Urinary bladder (tissue), 4 donors: Measurements from ENCODE around the gene ACSS1. TPM values are rescaled to one million over a fixed set of nuclear protein-coding genes. Genes with fewer than 3 reads are reported as not detected.

Source experiments
- DNase-seq: peaks from one replicate; pipeline ENCODE4 v3.0.0-alpha.2; 2015; ENCODE audit errors: extremely low spot score
- H3K27ac ChIP-seq: one replicate; pipeline ENCODE4 v1.5.1; 2013; ENCODE audit warnings: low read depth, mild to moderate bottlenecking, moderate library complexity
- H3K36me3 ChIP-seq: one replicate; pipeline ENCODE4 v1.6.1; 2013; ENCODE audit warnings: mild to moderate bottlenecking, moderate library complexity; ENCODE audit not compliant: insufficient read depth
- H3K4me1 ChIP-seq: one replicate; pipeline ENCODE4 v1.6.1; 2013; ENCODE audit warnings: mild to moderate bottlenecking, moderate library complexity; ENCODE audit not compliant: insufficient read depth
- H3K4me3 ChIP-seq: one replicate; pipeline ENCODE4 v1.5.1; 2013; ENCODE audit warnings: low read depth, low read length
- WGBS: extraction: QIAGEN DNeasy Blood & Tissue Kit; methylation state at CpG from one replicate; pipeline ENCODE4 v1.1.7; 2013; 5-methylcytosine and 5-hydroxymethylcytosine counted together
- polyA plus RNA-seq: library from polyadenylated mRNA; stranded (reverse); fragments of 200-250 nt; gene quantifications from one replicate; pipeline ENCODE4 v1.2.3, GENCODE V29; 2013
- total RNA-seq: library from RNA; depleted of rRNA; stranded (reverse); fragments of >200 nt; gene quantifications from one replicate; pipeline ENCODE4 v1.2.3, GENCODE V29; 2014
- donor health status: healthy with polysubstance abuse.
- donor health status: healthy.

The ACSS1 gene
- total and polyA plus RNA-seq, 2 donors: 11.1 to 15.1 TPM

DNA sequence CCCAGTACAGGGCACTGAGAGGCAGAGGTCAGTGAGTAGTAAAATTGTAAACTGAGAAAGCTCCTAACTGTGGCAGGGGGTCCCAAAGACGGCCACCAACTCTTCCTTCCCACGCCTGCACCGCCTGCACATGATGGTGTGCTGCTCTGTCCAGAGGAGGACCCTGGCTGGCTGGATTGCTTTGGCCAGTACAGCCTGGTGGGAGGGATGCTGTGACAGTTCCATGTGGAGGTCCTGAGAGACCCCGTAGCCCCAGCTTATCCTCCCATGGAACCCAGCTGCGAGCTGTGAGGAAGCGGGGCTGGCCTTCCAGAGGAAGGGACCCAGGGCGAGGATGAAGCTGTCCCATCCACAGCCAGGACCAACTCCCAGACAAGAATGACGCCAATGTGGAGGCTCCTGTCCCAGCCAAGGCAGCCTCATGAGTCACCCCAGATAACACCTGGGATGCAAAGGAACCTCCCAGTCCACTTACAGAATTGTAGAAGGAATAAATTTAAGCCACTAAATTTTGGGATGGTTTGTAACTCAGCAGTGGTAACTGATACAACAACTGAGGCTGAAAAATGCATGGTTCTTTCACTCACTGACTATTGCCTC, 2.0 kb upstream of the ACSS1 start:
- no peak overlapping the region for H3K27ac ChIP-seq
- DNase-seq: no peak
- WGBS: 88% methylated on average over 8 of the region's 8 CpGs
- no peak overlapping the region for H3K4me3 ChIP-seq
- peaks cover 3% of the 10 kb centered on the region for H3K4me1 ChIP-seq
- no peaks in the 10 kb centered on the region for H3K36me3 ChIP-seq

DNA sequence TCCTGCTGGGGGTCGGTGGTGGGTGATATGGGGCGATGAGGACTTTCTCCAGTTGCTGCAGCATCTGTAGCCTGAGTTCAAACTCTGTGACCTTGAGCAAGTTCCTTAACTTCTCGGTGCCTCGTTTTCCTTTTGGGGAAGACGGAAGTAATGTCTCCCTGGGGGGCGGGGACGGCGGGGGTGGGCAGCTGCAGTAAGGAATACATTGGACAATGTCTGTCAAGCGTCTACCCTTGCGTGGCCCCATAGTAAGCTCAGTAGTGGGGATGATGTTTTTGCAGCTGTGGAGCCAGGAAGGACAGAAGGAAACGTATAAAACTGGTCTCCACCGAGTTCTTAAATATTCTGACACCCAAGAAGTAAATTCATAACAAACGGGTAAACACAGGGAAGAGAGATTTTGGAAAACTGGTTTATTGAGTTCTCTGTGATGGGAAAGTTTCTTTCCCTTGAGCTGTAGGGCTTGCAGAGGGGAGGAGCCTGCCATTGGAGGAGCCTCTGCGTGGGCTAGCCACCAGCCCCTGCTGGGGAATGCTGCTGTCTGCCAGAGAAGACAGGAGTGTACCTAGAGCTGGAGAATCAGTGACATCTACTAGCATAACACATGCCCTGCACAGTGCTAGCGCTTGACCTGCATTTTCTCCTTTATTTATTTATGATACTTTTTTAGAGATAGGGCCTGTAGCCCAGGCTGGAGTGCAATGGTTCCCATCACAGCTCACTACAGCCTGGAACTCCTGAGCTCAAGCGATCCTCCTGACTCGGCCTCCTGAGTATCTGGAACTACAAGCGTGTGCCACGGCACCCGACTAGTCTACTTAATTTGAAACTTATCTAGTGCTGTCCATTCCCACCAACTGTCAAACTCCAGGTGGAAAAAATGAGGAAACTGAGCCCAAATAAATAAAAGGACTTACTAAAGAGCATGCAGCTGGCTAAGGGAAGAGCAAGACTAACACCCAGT, 1.2 kb upstream of the ACSS1 start:
- Histone ChIP-seq H3K36me3 (no peaks in the 10 kb centered on the region), H3K4me3 (peak overlapping the region; percentile 81), H3K4me1 (peaks cover 5% of the 10 kb centered on the region), H3K27ac (peak overlapping the region; percentile 71)
- 20% methylated on average over 20 of the region's 20 CpGs for WGBS
- no peak for DNase-seq

DNA sequence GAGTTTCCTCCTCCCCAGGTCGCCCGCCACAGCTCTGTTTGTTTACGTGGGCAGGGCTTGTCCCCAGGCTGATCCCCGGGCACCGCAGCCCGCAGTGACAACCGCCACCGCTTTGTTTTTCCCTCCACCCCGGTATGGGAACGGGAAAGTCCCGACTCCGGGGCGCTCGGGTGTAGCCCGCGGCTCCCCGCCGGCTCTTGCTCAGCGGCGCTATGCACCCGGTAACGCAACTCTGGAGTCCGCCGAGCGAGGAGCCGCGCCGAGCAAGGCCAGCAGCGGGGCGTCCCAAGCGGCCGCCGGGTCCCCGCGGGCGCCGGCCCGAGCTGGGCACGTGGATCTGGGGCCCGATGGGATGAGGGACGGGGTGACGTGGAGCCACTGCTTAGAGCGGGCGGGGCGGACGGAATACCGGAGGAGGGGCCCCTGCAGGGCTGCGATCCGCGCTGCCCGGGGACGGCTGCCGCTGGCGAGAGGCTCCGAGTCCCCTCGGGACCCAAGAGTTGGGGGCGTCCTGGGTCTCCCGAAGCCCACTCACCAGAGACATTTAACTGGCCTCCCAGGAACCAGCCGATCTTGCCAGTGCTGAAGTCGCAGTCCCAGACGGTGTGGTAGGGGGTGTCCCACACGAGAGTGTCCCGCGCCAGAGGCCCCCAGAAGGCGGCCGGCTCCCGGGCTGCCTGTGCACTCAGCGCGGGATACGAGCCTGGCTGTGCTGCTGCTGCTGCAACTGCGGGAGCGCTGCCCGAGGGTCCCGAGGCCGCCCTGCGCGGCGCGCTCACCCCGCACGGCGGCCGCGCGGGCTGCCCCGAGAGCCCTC, 497 bp downstream of the ACSS1 start:
- Histone ChIP-seq H3K4me3 (peak overlapping the region; percentile 81), H3K36me3 (no peaks in the 10 kb centered on the region), H3K4me1 (peaks cover 7% of the 10 kb centered on the region), H3K27ac (peak overlapping the region; percentile 87)
- under 1% methylated on average over 86 of the region's 86 CpGs for WGBS
- DNase-seq: no peak

DNA sequence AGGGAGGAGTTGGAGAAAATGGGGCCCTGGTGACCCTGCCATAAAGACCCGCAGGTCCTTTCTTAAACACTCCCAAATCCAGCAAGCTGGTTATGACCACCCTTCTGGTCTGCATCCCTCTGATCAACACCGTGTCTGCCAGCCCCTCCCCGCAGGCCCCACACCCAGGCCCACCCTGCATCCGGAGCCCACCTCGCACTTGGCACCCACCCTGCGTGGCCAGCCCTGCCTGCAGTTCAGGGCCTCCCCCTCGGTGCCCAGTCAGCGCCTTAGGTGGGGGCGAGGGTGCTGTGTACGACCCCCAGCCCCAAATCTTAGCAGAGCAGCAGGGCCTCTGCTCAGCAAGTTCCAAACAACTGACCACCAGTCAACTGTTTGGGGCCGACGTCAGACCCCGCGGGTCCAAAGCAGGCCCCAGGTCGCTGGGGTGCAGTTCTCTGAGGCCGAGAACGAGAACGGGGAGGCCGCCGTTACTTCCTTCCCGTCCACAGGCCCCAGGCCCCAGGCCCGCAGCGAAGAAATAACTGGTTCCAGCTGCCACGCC, 1.2 kb downstream of the ACSS1 start:
- no peak for DNase-seq
- peaks cover 7% of the 10 kb centered on the region for H3K4me1 ChIP-seq
- no peaks in the 10 kb centered on the region for H3K36me3 ChIP-seq
- peak overlapping the region; percentile 81 for H3K4me3 ChIP-seq
- 13% methylated on average over 24 of the region's 24 CpGs for WGBS
- peak overlapping the region; percentile 90 for H3K27ac ChIP-seq

DNA sequence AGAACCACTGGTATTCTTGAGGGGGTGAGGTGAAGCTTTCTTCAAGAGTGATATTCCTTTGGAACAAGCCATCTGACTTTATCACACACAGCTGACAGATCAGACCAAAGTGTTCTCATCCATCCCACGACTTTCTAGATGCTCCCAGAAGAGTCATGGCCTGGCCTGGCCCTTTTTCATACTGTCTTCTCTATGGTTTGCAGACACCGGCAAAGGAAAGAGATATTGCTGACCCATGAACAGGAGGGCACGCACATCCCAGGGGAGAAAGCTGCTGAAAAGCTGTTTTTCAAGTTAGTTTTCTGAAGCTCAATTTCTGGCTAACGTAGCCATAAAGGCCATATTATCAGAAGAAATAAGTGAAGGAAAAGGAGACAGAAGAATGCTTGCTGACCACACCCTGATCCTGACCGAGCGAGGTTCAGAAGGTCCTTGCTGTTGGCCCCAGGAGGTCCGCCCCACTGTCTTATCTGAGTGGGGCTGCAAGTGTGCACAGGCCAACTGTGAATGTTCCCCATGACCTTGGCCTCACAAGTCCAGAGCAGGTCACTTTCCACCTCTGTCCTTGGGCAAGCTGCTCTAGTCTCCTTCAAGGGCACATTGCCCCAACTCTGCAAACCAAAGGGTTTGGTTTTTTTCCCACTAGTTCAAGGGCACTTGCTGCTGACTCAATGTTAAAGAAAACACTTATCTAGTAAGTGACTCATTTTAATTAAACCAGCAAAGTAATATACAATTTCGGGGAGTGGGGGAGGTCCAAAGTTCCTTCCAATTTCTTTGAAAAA, 2.0 kb downstream of the ACSS1 start:
- Histone ChIP-seq H3K36me3 (no peaks in the 10 kb centered on the region), H3K4me1 (peaks cover 7% of the 10 kb centered on the region), H3K27ac (no peak overlapping the region), H3K4me3 (no peak overlapping the region)
- no peak for DNase-seq
- 81% methylated on average over 8 of the region's 8 CpGs for WGBS

DNA sequence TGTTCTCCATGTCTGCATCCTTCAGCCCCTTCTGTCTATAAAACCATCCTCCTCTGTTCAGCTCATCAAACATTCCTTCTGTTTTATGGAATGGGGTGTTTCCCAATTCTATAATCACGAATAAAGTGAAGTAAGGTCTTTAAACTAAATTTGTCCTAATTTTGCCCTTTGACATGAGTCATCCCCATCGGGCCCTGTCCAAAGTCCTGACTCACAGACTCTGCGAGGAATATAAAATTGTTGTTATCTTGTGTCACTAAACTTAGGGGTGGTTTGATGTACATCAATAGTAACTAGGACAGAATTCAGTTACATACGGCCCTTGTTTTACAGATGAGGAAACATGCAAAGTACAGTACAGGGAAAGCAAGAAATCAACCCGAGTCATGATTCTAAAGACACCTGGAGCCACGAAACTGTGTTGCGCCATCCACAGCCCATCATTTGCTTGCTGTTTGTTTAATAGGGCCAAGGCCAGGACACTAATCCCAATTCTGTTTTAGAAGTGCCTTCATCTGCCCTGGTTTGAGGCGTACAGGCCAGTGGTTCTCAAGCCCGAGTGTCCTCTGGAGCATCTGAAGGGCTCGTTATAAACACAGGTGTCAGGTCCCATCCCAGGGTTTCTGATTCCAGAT, 2.8 kb downstream of the ACSS1 start:
- no peak overlapping the region for H3K4me3 ChIP-seq
- no peak overlapping the region for H3K27ac ChIP-seq
- H3K4me1 ChIP-seq: peaks cover 7% of the 10 kb centered on the region
- 78% methylated on average over 10 of the region's 10 CpGs for WGBS
- H3K36me3 ChIP-seq: no peaks in the 10 kb centered on the region
- no peak for DNase-seq

DNA sequence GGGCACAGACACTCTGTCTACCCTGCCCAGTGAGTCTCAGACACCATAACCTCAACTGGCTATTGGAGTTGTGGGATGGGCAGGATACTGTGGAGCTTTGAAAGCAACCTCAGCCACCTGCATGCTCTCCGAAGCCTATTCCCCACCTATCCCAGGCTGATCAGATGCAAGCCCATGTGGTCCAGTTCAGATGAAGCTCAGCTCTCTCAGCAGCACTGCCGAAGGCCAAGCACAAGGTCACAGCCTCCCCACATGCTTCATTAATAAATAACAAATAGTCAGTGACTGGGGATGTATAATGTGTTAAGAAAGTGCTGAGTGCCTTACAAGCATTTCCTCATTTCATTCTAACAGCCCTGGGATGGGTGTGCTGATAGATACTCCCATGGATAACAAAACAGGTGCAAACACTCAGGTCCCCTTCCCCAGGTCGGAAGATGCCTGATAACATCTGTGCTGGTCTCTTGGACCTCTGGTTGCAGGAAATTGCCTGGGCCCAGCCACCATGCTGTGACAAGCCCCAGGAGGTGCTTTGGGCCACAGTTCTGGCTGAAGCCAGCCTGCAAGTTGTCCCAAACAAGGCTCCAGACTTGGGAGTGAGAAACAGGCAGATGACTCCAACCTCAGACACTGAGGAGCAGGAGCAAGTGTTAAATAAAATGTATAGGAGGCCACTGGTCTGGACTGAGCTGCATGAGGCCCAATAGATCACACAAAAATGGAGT, 3.7 kb downstream of the ACSS1 start:
- Histone ChIP-seq H3K4me3 (no peak overlapping the region), H3K27ac (peak overlapping the region; percentile 42), H3K4me1 (peaks cover 7% of the 10 kb centered on the region), H3K36me3 (no peaks in the 10 kb centered on the region)
- WGBS: 71% methylated on average over 3 of the region's 3 CpGs
- DNase-seq: no peak

DNA sequence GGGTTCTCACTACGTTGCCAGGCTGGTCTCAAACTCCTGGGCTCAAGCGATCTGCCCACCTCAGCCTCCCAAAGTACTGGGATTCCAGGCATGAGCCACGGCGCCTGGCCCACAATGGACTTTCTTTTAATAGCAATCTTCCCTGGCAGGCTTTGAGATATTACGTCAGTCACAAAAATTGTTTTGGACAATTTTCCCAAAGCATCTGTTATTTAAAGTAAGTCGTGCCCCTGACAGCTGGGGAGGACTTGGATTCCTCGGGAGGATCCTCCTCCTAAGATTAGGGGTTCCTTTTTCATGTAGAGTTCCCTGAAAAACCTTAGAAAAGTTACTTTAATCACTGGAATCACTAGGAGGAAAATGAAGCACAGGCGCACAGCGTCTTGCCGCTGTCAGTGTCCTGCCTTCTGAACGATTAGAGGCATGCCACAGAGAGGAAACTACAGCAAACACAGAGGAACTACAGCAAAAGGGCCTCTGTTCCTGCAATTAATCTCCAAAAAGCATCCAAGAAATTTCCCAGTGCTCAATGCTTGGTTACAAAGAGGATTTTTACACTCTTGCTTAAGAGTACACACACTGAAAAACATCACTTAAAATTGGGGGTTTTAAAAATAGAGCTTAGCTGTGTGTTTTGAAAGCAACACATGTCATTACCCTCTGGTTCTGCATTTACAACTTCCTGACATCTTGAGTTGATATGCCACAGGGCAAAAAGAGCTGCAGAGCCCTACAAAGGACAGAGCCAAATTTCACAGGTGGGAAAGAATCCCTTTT, 4.5 kb downstream of the ACSS1 start:
- no peak for DNase-seq
- no peaks in the 10 kb centered on the region for H3K36me3 ChIP-seq
- peak overlapping the region; percentile 34 for H3K27ac ChIP-seq
- no peak overlapping the region for H3K4me3 ChIP-seq
- 16% methylated on average over 11 of the region's 11 CpGs for WGBS
- H3K4me1 ChIP-seq: peaks cover 7% of the 10 kb centered on the region

DNA sequence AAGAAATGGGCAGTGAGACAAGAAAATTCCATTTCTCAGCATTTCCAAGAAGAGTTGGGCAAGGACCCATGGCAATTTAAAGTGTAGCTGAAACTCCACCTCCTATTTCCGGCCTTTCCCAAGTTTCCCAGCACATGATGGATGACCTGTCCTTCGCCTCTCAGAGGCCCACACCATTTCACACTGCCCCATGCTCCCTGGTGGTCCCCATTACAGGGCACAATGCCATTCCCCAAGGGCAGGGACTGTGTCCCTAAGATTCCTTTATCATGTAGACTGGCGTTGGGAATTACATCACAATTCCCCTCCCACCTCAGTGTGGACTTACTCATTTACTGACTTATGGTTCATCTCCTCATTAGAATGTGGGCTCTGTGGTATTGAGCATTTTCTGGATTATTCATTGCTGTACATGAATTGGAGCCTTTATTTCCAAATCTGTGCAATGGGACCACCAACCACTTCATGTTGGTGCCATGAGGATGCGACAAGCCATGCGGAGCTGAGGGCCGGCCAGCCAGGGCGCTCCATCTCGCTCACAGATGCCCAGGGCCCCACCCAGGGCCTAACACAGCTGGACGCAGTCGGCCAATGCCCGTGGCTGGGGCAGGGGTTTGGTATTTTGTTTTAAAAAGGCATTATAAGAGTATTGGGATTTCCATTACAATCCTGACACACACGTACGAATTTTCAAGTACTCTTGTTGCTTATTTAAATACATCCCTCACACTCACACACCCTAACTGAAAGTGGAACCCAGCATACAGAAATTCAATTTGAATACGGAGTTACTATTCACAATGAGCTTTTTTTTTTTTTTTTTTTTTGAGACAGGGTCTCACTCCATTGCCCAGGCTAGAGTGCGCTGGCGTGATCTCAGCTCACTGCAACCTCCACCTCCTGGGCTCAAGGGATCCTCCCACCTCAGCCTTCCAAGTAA, 5.4 kb downstream of the ACSS1 start:
- DNase-seq: no peak
- H3K36me3 ChIP-seq: no peaks in the 10 kb centered on the region
- 74% methylated on average over 16 of the region's 16 CpGs for WGBS
- H3K4me1 ChIP-seq: peaks cover 7% of the 10 kb centered on the region
- H3K27ac ChIP-seq: no peak overlapping the region
- no peak overlapping the region for H3K4me3 ChIP-seq

DNA sequence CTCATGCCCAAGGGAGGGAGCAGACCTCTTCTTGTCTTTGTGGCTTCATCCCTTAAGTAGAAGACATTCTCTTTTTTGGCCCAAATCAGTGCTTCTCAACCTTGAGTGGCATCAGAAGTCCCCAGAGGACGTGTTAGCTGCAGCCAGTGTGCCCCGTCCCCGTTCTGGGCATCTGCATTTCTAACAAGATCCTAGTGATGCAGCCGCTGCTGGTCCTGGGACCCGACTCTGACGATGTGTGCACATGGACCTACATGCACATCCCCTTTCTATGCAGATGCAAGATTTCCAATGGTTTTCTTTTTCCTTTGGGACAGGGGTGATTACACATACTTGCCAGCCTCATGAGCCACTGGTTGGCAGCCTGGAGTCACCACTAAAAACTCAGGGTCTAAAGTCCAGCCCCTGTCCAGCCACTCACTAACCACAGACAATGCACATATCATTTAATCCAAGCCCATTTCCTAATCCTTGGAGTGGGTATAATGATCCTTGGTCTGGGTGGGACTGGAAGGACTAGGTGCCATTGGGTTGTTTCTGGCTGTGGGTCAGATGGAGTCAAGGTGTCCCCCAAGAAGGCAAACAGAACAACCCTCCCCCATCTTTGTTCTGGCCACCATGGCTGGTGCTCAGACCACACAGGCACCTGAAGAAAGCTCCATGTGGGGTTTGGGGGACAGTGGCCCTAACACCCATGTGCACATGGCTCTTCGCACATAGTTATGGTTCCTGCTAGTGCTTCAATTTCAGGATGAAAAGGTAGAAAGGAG, 6.4 kb downstream of the ACSS1 start:
- peaks cover 5% of the 10 kb centered on the region for H3K4me1 ChIP-seq
- DNase-seq: no peak
- WGBS: 96% methylated on average over 7 of the region's 7 CpGs
- H3K36me3 ChIP-seq: no peaks in the 10 kb centered on the region
- no peak overlapping the region for H3K4me3 ChIP-seq
- no peak overlapping the region for H3K27ac ChIP-seq
